Right ventricle myocardium inferior (tissue), 1 donor: Measurements from ENCODE around the gene RPS23. TPM values are rescaled to one million over a fixed set of nuclear protein-coding genes. Genes with fewer than 3 reads are reported as not detected.

Source experiments
- ATAC-seq: fragments of 200-7000 bp; cut with Tn5 transposase; one replicate; pipeline ENCODE4 v1.9.1; 2020; ENCODE audit warnings: mild to moderate bottlenecking, moderate library complexity
- DNase-seq: peaks from one replicate; pipeline ENCODE4 v3.0.0; 2021; ENCODE audit errors: missing footprints
- intact Hi-C: fragments of 100-400 bp; cut with DNase I; formaldehyde crosslinking; loops from one replicate; pipeline ENCODE4 v1.11.0; 2022
- total RNA-seq: library from RNA; stranded (reverse); fragmentation: NEBNext Ultra II Directional; extraction: Animal tissue kit (Norgen Biotek cat#: 25700); gene quantifications from one replicate; pipeline ENCODE4 v1.2.1, GENCODE V29; 2021
- donor health status: DM: no; HTN: yes; CAD: no; lungs with severe emphysema.

Gene RPS23
- total RNA-seq, 1 donor from 2014 or later: 1,242 TPM

DNA sequence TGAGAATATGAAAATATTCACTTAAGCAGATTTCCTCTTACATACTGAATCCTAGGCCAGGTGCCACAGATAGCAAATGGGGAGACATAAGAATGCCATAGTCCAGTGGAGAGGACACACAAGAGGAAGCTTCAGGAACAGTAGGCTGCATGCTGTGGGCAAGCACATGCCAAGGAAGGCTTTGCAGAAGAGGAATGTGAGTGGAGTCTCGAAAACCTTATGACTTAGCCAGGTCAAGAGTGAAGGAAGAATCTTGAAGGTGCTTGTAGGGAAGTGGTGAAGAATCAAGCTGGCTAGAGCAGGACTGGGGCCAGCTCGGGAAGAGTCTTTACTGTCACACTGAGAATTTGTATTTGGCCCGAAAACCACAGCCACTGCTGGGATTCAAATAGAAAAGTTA is 20.4 kb downstream of the RPS23 start:
- intact Hi-C loops: no loop called here
- DNase-seq (no peak), ATAC-seq (no peak)

DNA sequence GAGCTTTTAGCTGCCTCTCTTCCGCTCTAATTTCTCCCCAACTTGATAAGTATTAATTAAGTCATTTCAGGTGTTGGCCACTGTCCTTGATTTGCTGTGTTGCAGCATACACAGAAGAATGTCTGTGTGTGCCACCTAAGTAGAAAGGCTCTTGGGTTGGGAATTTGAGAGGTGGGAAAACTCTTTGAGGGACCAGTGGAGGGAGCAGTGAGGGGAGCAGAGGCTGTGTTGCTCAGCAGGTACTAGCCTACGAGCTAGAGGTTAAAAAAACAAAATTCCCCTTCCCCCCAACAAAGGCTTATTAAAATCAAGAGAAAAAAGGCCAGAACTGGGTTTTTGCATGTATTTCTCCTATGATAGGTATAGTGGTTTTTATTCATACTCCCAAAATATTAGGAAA is 20.9 kb downstream of the RPS23 start:
- intact Hi-C loops: no loop called here
- DNase-seq: no peak
- no peak for ATAC-seq

DNA sequence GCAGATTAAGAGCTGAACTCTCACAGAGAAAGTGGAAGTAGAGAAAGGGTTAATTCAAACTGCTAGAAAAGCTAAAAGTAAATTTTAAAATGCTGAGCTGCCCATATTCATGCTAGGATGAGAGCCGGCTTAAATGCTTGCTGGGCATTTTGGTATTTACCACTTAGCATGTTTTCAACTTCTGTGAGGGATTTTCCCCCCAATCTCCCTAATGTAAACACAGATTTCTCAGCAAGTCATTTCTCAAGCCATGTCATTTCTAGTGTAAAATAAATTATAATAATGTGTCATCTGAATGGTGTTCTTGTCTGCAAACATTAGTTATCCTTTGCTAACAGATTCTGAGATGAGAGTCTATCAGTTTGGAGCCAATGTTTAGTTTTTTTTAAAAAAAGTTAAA is 22.3 kb downstream of the RPS23 start:
- no peak for ATAC-seq
- intact Hi-C loops: no loop called here
- no peak for DNase-seq

DNA sequence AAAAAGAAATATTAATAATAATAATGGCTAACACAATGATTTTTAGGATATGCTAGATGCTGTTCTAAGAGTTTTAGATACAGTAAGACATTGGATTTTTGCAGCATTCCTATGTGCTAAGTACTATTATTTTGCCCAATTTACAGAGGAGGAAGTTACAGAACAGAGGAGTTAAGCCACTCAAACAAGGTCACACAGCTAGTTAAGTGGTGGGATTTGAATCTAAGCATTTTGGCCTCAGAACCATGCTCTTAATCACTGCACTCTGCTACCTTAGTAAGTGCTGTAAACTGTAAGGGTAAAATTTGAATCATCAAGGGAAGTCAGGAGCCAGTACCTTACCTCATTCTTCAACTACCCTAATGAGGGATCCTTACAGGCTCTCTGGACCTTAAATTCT is 25.4 kb downstream of the RPS23 start:
- ATAC-seq (no peak), DNase-seq (no peak)
- intact Hi-C loops: no loop called here

DNA sequence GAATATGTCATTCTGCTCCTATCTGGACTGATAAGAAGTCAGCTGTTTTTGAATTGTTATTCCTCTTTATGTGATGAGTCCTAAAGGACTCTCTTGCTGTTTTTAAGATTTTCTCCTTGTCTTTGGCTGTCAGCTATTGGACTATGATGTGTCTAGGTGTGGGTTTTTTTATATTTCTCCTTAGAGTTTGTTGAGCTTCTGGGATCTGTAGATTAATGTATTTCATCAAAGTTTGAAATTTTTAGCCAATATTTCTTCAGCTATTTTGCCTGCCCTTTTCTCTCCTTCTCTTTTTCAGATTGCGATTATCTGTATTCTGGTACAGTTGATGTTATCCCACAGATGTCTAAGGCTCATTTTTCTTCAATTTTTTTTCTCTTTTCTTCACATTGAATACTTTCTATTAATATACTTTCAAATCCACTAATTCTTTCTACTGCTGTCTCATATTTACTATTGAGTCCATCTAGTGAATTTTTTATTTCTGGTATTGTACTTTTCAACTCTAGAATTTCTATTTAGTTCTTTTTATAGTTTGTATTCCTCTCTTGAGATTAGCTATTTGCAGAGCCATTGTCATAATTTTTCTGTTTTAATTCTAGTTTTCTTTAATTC is 31.1 kb downstream of the RPS23 start:
- ATAC-seq: no peak
- no peak for DNase-seq
- intact Hi-C loops: no loop called here

DNA sequence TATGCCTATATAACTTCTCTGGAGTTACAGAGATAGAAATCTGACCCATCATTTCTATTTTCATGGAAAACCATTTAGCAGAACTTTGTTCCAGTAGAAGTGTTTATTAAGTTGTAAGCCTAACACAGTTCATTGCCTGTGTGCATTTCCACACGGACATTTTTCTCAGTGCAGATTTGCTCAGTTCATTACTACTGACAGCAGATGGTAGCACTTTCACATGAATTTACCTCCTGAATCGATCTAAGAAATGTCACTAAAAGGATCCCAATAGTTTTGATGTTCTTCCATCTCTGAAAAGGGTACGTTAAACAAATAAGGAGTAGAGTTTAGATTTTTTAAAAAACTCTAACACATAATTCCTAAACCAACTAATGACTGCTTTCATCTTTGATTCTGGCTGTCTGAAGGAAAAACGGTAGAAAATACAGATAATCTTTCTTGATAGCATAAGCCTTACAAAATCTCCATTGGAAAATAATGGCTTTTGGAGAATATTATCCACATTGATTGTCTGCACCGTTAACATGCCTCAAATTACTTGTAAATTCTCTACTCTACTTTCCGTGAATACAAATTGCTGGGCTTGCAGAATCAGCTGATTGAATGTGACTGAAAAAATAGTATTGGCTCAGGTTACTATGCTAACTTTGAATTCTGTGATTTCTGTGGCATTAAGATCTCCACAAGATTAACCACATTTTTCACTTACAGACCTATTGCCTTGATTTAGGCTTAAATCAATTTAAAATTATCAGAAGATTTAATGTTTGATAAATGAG is 33.1 kb downstream of the RPS23 start:
- ATAC-seq (no peak), DNase-seq (no peak)

DNA sequence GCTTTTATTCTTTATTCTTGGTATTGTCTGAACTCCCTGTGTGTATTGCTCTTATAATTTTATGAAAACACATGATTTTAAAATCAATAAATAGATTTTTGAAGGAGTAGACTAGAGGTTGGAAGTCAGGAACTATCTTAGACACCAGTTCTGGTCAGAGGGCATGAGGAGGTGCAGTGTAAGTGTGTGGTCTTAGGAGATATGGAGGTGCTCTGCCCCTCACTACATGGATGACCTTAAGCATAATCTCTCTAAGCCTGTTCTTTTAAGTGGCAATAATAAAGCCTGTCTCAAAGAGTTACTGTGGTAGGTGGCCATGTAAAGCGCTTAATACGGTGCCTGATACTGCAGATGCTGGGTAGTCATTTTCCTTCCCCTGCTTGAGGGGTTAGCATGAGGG is 34.0 kb downstream of the RPS23 start:
- ATAC-seq (no peak), DNase-seq (no peak)
- intact Hi-C loops: no loop called here

More for the DNA sequence above, 33.1 kb downstream of the RPS23 start:
- intact Hi-C loops: no loop called here

DNA sequence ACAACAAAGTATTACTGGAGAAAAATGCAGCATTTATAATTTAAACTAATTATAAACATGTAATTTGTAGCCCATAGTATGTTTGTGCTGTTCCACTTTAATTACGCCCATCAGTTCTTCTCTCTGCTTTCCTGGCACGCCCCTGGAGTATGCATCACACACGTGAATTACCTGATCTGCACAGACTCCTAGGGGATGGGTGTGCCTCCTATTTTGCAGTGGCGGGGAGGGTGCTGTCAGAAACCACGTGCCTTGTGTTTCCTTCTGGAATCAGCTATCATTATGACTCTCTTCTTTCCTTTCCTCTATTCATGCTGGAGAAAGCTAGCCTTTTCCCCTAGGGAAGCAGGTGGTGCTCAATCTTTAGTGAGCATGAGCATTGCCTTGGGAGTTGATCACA is 43.3 kb downstream of the RPS23 start:
- DNase-seq (no peak), ATAC-seq (no peak)
- intact Hi-C loops: no loop called here

DNA sequence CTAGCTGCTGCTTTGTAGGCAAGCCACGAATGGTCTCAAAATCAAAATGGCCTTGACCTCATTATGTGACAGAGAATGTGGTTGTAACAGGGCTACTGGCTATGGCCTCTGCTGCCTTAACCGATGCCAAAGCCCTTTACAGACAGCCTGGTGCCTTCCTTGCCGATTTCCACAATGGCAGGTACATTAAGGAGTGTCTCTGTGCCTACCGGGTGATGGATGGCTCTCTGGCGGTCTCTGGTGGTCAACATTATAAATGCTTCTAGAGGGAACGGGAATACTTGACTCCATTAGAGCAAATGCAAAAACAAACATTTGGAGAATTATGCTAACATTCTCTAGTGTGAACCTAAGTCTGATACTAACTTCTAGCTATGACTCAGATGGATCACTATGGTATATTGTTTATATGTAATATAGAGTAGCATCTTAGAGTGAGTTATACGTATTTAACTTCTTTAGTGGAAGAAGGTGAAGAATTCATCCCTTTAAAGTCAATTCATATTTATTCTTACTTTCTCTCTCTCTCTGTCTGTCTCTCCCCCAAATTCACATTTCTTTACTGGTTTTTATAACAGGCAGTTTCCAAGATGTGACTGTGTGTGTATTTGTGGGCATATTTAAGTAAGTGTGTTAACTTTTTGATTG is 52.5 kb downstream of the RPS23 start:
- peak; percentile 81 for ATAC-seq
- no peak for DNase-seq
- intact Hi-C loops: loop anchor here (5.0 kb wide), 1 partner anchor 798 kb away; no protein-coding TSS in a partner anchor
